ENCODE data around the gene TBATA. TPM values are rescaled to one million over a fixed set of nuclear protein-coding genes. Genes with fewer than 3 reads are reported as not detected.

Gene TBATA
- total RNA-seq, 1 donor from 2014 or later: not detected

- no peak for DNase-seq (ENCODE audit: low spot score)
- no peaks in the 10 kb centered on the region for H3K36me3 Mint-ChIP-seq (ENCODE audit: low read depth)
- no peaks in the 10 kb centered on the region for H3K9me3 Mint-ChIP-seq
- H3K27me3 Mint-ChIP-seq (ENCODE audit: low read depth): peaks cover 29% of the 10 kb centered on the region
- intact Hi-C loops (cut with micrococcal nuclease): no loop called here
- no peak overlapping the region for H3K27ac Mint-ChIP-seq
- H3K4me1 Mint-ChIP-seq (ENCODE audit: low read depth): peaks cover 2% of the 10 kb centered on the region
- H3K4me3 Mint-ChIP-seq (ENCODE audit: low read depth): no peak overlapping the region
Observed at GRCh38 chr10:70804421-70804808, 19.2 kb upstream of the TBATA start.

- no peak overlapping the region for H3K27ac Mint-ChIP-seq
- no peaks in the 10 kb centered on the region for H3K9me3 Mint-ChIP-seq
- intact Hi-C loops (cut with micrococcal nuclease): no loop called here
- H3K27me3 Mint-ChIP-seq (ENCODE audit: low read depth): peaks cover 29% of the 10 kb centered on the region
- no peaks in the 10 kb centered on the region for H3K36me3 Mint-ChIP-seq (ENCODE audit: low read depth)
- DNase-seq (ENCODE audit: low spot score): no peak
- H3K4me3 Mint-ChIP-seq (ENCODE audit: low read depth): no peak overlapping the region
- peaks cover 2% of the 10 kb centered on the region for H3K4me1 Mint-ChIP-seq (ENCODE audit: low read depth)
Observed at GRCh38 chr10:70803775-70804420, 18.7 kb upstream of the TBATA start.

GRCh38 chr10:70801854-70802253, 16.7 kb upstream of the TBATA start:
- no peak overlapping the region for H3K27ac Mint-ChIP-seq
- no peak for DNase-seq (ENCODE audit: low spot score)
- peaks cover 2% of the 10 kb centered on the region for H3K4me1 Mint-ChIP-seq (ENCODE audit: low read depth)
- intact Hi-C loops (cut with micrococcal nuclease): no loop called here
- H3K9me3 Mint-ChIP-seq: peaks cover 2% of the 10 kb centered on the region
- H3K4me3 Mint-ChIP-seq (ENCODE audit: low read depth): no peak overlapping the region
- H3K36me3 Mint-ChIP-seq (ENCODE audit: low read depth): no peaks in the 10 kb centered on the region
- H3K27me3 Mint-ChIP-seq (ENCODE audit: low read depth): peaks cover 30% of the 10 kb centered on the region

- Mint-ChIP-seq H3K4me1 (ENCODE audit: low read depth) (no peaks in the 10 kb centered on the region), H3K9me3 (peaks cover 7% of the 10 kb centered on the region), H3K27me3 (ENCODE audit: low read depth) (peaks cover 34% of the 10 kb centered on the region), H3K4me3 (ENCODE audit: low read depth) (no peak overlapping the region), H3K36me3 (ENCODE audit: low read depth) (no peaks in the 10 kb centered on the region), H3K27ac (no peak overlapping the region)
- DNase-seq (ENCODE audit: low spot score): no peak
- intact Hi-C loops (cut with micrococcal nuclease): no loop called here
Observed at GRCh38 chr10:70799124-70799523, 13.9 kb upstream of the TBATA start.

GRCh38 chr10:70797840-70798239, 12.7 kb upstream of the TBATA start:
- Mint-ChIP-seq H3K36me3 (ENCODE audit: low read depth) (no peaks in the 10 kb centered on the region), H3K9me3 (peaks cover 7% of the 10 kb centered on the region), H3K27me3 (ENCODE audit: low read depth) (peaks cover 32% of the 10 kb centered on the region), H3K4me1 (ENCODE audit: low read depth) (no peaks in the 10 kb centered on the region), H3K27ac (no peak overlapping the region), H3K4me3 (ENCODE audit: low read depth) (no peak overlapping the region)
- no peak for DNase-seq (ENCODE audit: low spot score)
- intact Hi-C loops (cut with micrococcal nuclease): no loop called here

DNA sequence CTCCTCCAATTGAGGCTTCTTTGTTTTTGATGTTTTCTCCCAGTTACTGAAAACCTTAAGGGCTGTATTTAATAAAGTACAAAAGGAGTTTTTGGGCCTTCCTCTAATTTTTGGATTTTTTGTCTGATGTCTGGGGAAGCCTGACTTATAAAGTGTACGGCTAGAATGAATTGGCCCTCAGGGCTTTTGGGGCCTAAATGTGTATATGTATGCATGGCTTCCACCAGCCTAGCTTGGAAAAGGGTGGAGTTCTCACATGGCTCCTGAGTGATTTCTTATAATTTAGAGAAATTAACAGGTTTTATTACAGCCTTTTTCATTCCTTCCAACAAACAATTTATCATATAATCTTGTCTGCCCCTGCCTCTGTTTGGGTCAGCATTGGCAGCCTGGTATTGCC, 10.4 kb upstream of the TBATA start:
- H3K36me3 Mint-ChIP-seq (ENCODE audit: low read depth): no peaks in the 10 kb centered on the region
- H3K4me3 Mint-ChIP-seq (ENCODE audit: low read depth): no peak overlapping the region
- peaks cover 7% of the 10 kb centered on the region for H3K9me3 Mint-ChIP-seq
- DNase-seq (ENCODE audit: low spot score): no peak
- H3K4me1 Mint-ChIP-seq (ENCODE audit: low read depth): no peaks in the 10 kb centered on the region
- intact Hi-C loops (cut with micrococcal nuclease): no loop called here
- no peak overlapping the region for H3K27ac Mint-ChIP-seq
- H3K27me3 Mint-ChIP-seq (ENCODE audit: low read depth): peaks cover 36% of the 10 kb centered on the region

DNA sequence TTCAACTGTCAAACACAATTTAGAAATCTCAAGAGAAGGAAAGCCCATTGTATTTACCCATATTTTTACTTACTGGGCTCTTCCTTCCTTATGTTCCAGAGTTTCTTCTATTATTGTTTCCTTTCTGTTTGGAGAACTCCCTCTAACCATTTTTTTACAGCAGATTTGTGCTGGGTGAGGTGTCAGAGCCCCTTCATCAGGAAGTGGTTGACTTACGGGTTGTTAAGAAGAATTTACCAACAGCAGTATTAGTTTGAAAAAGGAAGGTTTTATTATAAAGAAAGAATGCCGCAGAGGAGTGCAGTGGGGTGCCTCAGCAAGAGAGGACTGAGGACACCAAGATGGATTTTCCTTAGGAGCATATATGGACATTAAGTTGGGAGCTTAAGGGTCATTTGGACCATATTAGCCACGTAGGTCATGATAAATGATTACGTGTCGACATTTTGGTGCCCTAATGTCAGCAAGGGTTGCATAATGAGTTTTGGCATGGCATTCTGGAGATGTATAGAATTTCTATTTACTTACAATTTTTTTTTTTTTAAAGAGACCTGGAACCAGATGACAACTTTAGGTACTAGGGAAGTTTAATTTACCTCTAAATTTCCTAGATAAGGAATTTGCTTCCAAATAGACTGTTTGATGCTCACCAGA, 6.3 kb upstream of the TBATA start:
- Mint-ChIP-seq H3K27ac (no peak overlapping the region), H3K36me3 (ENCODE audit: low read depth) (no peaks in the 10 kb centered on the region), H3K4me3 (ENCODE audit: low read depth) (no peak overlapping the region), H3K9me3 (peaks cover 2% of the 10 kb centered on the region), H3K4me1 (ENCODE audit: low read depth) (peaks cover 6% of the 10 kb centered on the region), H3K27me3 (ENCODE audit: low read depth) (peaks cover 46% of the 10 kb centered on the region)
- DNase-seq (ENCODE audit: low spot score): no peak
- intact Hi-C loops (cut with micrococcal nuclease): no loop called here

DNA sequence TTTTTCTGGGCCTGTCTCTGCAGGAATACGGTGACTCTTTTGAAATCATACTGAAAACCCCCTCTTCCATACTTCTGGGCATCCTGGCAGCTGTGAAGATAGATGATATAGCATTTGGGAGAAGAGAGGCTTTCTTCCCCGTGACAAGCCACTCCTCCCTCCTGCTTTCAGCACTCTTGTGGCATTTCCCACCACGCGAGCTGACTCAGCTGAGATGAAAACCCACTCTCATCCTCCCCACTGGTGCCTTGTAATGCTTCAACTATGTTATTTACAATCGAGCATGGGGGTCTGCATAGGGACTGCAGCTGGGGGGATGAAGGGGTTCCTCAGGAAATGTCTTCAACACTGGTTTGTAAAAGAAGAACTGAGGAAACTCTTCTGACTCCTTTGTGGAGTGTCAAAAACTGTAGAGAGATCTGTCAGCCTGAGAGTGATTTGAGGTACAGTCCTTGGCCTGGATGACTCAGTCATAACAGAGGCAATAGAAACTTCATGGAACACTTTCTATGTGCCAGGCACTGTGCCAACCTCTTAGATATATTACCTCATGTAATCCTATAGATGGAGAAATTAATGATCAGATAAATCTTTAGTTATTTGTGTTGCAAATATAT, 1.7 kb upstream of the TBATA start:
- no peak overlapping the region for H3K27ac Mint-ChIP-seq
- H3K36me3 Mint-ChIP-seq (ENCODE audit: low read depth): no peaks in the 10 kb centered on the region
- peaks cover 8% of the 10 kb centered on the region for H3K4me1 Mint-ChIP-seq (ENCODE audit: low read depth)
- no peaks in the 10 kb centered on the region for H3K9me3 Mint-ChIP-seq
- H3K27me3 Mint-ChIP-seq (ENCODE audit: low read depth): peaks cover 38% of the 10 kb centered on the region
- no peak overlapping the region for H3K4me3 Mint-ChIP-seq (ENCODE audit: low read depth)
- no peak for DNase-seq (ENCODE audit: low spot score)
- intact Hi-C loops (cut with micrococcal nuclease): no loop called here

DNA sequence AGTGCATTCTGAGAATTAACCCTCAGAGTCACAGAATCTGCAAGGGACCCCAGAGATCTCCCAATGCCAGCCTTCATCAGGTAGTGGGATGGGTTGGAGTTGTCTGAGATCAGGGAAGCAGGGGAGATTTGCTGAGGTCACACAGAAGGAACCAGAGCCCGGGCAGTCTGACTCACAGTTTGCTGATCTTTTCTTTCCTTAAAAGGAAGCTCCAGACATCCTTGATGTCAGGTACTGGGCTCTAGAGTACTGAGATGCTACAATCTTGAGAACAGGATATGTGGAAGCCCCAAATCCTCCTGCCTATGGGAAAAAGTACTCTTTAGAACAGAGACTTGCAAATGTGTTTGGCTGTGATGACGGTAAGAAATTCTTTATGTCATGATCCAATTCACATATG, 706 bp downstream of the TBATA start:
- Mint-ChIP-seq H3K9me3 (no peaks in the 10 kb centered on the region), H3K27me3 (ENCODE audit: low read depth) (peaks cover 22% of the 10 kb centered on the region), H3K36me3 (ENCODE audit: low read depth) (no peaks in the 10 kb centered on the region), H3K27ac (no peak overlapping the region), H3K4me1 (ENCODE audit: low read depth) (peaks cover 7% of the 10 kb centered on the region), H3K4me3 (ENCODE audit: low read depth) (no peak overlapping the region)
- no peak for DNase-seq (ENCODE audit: low spot score)
- intact Hi-C loops (cut with micrococcal nuclease): no loop called here

DNA sequence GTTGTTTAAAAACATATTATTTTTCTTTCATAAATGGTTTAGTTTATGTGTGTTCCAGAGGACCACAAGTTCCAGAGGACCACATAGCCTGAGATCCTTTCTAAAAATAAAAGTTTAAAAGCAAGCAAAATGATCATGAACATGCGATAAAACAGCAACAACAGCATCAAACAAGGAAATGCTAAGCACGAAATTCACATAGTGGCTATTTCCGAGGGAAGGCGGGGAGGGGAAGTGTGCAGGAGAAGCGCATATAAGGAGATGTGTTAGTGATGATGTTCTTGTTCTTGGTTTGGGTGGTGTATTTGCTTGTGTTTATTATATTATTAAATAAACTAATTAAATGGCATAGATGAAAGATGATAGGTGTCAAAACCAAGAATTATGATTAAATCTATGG, 1.2 kb downstream of the TBATA start:
- Mint-ChIP-seq H3K9me3 (no peaks in the 10 kb centered on the region), H3K4me3 (ENCODE audit: low read depth) (no peak overlapping the region), H3K27me3 (ENCODE audit: low read depth) (peaks cover 18% of the 10 kb centered on the region), H3K36me3 (ENCODE audit: low read depth) (no peaks in the 10 kb centered on the region), H3K27ac (no peak overlapping the region), H3K4me1 (ENCODE audit: low read depth) (peaks cover 7% of the 10 kb centered on the region)
- DNase-seq (ENCODE audit: low spot score): no peak
- intact Hi-C loops (cut with micrococcal nuclease): no loop called here

DNA sequence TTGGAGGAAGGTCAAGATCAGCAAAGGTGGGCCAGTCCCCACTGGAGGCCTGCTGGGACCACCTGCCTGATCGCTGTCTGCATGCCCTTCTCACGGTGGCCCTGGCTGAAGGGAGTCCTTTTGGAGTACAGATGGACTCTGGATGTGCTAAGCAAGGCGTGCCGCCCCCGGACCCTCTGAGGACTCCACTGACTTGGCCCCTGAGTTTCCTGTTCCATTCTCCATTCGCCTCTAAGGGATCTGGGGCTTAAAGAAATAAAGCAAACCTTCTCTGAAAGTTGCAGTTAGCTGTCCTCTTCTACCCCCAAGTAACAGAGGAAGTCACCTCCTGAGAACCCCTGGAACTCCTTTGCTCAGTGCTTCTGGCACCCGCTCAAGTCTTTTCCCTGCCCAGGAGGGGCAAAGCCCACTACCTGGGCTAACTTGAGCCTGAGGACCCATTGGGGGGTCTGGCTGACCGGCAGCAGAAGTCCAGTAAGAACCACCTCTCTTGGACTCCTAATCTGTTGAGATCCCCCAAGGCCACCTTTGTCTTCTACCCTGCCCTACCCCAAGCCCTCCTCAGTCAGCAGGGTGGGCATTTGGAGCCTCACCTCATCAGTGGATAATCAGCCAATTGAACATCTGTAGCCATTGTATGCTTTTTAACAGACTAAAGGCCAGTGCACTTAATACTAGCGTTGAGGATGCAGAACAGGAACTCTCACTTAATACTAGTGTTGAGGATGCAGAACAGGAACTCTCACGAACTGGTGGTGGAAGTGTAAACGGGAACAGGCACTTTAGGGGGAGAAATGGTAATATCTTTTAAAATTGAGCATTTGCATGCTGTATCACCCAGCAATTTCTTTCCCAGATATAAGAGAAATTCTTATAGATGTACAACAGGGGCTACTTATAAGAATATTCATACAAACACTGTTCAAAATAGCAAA, 2.2 kb downstream of the TBATA start:
- Mint-ChIP-seq H3K36me3 (ENCODE audit: low read depth) (no peaks in the 10 kb centered on the region), H3K9me3 (no peaks in the 10 kb centered on the region), H3K4me1 (ENCODE audit: low read depth) (peaks cover 7% of the 10 kb centered on the region), H3K4me3 (ENCODE audit: low read depth) (no peak overlapping the region), H3K27me3 (ENCODE audit: low read depth) (peaks cover 8% of the 10 kb centered on the region), H3K27ac (no peak overlapping the region)
- intact Hi-C loops (cut with micrococcal nuclease): no loop called here
- DNase-seq (ENCODE audit: low spot score): no peak

DNA sequence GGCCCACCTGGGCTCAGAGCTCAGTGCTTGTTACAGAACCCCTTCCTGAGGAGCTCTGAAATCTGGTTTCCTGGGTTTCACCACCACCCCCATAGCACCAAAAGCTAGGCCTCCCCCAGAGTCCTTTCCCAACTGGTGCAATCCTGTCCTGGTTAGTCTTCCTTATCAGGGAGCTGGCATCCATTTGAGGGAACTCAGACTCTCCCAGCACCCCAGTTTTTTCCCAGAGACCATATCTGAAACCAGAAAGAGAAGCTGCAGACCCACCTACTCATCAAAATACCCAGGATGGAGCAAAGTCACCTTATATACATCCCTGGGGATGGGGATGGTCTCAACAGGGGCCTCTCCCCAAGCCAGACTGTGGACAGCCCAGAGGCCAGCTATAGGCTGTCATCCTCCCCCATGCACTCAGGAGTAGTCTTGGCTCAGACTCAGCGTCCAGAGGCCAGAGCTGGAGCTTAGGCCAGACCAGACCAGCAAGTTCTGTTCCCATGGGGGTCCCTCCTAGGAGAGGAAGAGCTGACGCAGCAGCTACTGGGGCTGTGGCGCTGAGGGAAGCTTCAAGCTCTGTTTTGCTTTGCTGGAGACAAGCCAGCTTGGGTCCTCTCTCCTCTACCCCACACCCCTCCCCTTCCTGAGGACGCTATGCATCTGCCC, 3.0 kb downstream of the TBATA start:
- H3K4me1 Mint-ChIP-seq (ENCODE audit: low read depth): peaks cover 7% of the 10 kb centered on the region
- intact Hi-C loops (cut with micrococcal nuclease): no loop called here
- no peaks in the 10 kb centered on the region for H3K36me3 Mint-ChIP-seq (ENCODE audit: low read depth)
- H3K4me3 Mint-ChIP-seq (ENCODE audit: low read depth): no peak overlapping the region
- H3K27ac Mint-ChIP-seq: no peak overlapping the region
- no peaks in the 10 kb centered on the region for H3K9me3 Mint-ChIP-seq
- no peak for DNase-seq (ENCODE audit: low spot score)
- peaks cover 5% of the 10 kb centered on the region for H3K27me3 Mint-ChIP-seq (ENCODE audit: low read depth)

Data from activated T-helper 2 cell treated with anti-CD3 and anti-CD28 coated beads, Interferon-gamma antibody, Interleukin-2, Interleukin-4, amounts not matched to agents 10 μg/mL and 5 μg/mL and 100 μg/mL, durations not matched to agents 14 hours and 24 hours and 36 hours (primary cell).